Stimulated activated CD4-positive, alpha-beta T cell treated with anti-CD3 and anti-CD28 coated beads, Interleukin-15, amount 100 ng/mL, for 48 hours (primary cell): Measurements from ENCODE around the gene ZNF81.
"Not testable (repeated sequence)": the region's sequence is repeated elsewhere in the genome, so short reads cannot be mapped to it uniquely, and the experiment has no call there.

Source experiments
- DNase-seq, 2 donors: peaks; one replicate each; pipeline ENCODE4 v3.0.0-alpha.2; 2020; ENCODE audit warnings: low read depth in 2 of 2

The ZNF81 gene

DNA sequence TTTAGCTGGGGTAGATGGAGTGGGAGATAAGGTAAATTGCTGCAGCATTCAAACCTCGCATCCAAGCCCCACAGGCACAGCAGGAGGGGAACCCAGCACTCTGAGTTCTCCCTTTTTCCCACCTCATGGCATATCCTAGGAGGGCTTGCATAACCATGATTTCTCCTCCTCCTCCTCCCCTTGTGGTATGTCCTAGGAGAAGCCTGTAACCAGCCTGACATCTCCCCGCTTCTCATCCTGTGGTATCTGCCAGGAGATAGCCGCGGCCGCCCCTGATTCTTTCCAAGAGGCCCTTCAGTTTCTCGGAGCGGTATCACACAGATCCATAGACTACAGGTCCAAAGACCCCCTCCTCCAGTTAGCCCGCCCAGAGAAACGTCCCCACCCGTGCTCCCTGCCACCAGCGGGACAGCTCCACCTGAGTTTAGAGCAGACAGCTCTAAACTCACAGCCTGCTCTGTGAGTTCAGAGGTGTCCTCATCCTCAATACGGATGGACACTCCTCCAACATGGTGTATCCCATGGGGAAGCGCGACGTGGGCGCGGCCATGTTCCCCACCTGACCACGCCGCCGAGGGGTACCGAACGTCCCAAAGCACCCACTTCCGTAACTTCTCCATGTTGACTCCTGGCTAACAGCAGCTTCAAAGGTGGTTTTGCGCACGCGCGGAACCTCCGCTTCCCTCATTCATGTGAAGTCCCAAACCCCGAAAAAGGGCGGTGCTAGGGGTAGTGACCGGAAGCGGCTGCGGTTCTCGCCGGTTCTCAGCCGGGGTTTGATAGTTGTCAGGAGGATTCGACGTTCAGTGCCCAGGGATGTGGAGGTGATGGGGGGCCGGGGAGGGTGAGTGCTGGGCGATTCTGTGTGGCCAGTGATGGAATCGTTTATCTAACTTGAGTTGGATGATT lies at the start of gene ZNF81:
Gene ZNF81, plus strand, starts transcription at position 739 of the 909 bp plus-strand sequence. CDS start 9,366 bp downstream, outside the sequence.
- peak; percentile 77 to 87 for DNase-seq

DNA sequence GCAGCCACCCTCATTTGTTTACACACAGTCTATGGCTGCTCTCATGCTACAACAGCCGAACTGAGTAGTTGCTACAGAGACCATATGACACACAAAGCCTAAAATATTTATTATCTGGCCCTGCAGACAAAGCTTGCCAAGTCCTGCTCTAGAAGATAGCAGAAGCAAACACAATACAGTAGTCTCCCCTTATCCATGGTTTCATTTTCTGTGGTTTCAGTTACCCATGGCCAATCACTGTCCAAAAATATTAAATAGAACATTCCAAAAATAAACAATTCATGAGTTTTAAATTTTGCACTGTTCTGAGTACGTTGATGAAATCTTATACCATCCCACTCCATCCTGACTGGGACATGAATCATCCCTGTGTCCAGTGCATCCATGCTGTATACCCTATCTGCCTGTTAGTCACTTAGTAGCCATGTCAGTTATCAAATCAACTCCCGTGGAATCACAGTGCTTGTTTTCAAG lies 40.2 kb upstream of the ZNF81 start:
- DNase-seq = no peak

DNA sequence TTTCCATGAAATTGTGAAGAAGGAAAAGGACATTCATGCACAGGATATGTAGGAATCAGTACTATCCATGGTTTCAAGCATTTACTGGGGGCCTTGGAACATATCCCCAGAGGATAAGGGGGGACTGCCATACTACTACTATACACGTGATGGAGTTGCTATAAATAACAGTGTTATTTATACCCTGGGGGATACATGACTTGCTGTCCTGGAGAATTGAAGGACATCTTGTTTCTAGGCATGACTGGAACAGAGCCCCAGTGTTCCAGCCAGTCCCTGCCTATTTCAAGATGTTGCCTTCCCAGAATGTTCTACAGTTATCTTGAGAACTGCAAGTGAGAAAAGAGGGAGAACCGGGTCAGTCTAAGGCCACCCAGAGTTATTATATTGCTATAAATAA lies 39.6 kb upstream of the ZNF81 start:
- DNase-seq = no peak

DNA sequence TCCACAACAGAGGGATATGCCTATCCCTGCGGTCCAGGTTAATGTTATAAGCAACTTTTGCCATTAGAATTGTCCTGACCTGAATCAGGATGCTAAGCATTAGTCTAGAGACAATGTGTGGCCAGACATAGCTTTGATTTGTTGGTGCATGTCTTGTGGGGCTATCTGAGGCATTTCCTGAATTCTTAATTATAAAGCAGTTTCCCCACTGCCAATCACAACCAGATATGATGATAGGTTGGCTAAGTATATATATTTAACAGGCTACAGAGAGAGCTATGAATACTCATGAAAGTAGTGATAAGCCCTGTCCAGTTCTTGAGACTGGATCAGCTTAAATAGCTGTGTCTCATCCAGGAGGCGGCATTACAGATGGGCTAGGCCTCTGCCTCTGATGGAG lies 37.8 kb upstream of the ZNF81 start:
- DNase-seq = no peak

DNA sequence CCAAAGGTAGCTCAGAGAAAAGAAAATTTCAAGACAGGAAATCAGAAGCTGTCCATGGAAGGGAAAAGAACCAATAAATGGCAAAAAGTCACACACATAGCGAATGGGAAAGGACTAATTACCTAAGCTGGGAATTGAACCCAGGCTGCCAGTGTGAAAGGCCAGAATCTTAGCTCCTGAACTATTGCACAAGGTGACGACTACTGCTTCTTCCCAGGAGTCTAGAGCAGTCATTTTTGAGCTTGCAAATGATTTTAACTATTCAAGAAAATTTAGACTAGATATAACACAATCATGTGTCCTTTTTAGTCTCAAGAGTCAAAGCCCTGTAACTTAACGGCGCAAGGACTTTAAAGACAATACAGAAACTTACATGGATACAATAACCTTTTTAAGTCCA lies 34.1 kb upstream of the ZNF81 start:
- DNase-seq = no peak

DNA sequence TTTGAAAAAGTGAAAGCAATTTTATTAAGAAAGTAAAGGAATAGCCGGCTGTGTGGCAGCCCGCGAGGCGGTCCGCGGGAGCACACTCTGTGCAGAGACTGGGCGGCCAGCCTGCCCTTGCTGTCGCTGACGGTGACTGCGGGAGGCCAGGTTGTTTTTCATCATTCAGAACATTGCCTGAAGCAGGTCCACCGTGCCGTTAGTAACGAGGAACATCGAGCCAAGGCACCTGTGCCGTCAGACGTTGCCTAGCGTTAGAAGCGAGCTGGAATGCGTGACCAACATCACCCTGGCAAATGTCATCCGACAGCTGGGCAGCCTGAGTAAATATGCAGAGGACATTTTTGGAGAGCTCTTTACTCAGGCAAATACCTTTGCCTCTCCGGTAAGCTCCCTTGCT lies 33.6 kb upstream of the ZNF81 start:
- not testable (repeated sequence) for DNase-seq

DNA sequence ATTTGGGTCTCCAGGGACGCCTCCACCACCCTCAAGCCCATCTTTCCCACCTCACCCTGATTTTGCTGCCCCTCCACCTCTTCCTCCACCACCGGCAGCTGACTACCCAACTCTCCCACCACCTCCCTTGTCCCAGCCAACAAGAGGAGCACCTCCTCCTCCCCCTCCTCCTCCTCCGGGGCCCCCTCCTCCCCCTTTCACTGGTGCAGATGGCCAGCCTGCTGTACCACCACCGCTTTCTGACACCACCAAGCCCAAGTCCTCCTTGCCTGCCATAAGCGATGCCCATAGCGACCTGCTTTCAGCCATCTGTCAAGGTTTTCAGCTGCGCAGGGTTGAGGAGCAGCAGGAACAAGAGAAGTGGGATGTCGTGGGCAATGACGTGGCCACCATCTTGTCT lies 32.4 kb upstream of the ZNF81 start:
- no peak for DNase-seq

DNA sequence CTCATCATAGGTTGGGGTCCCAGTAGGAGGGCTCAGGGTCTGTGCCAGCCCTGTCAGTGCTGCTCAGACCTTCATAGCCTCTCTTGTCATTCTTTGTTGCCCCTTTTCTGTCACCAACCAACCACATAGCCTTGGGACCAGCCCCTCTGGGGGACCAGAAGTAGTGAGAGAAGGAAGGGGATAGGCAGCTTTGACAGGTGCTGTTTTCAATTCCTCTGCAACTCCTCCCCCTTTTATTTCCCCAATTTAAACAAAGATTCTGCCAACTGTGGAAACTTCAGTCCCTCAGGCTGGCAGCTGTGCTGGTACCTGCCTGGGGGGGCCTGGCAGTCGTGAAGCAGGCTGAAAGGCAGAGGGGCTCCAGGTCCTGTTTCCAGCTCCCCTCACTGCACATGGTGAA lies 30.9 kb upstream of the ZNF81 start:
- not testable (repeated sequence) for DNase-seq

DNA sequence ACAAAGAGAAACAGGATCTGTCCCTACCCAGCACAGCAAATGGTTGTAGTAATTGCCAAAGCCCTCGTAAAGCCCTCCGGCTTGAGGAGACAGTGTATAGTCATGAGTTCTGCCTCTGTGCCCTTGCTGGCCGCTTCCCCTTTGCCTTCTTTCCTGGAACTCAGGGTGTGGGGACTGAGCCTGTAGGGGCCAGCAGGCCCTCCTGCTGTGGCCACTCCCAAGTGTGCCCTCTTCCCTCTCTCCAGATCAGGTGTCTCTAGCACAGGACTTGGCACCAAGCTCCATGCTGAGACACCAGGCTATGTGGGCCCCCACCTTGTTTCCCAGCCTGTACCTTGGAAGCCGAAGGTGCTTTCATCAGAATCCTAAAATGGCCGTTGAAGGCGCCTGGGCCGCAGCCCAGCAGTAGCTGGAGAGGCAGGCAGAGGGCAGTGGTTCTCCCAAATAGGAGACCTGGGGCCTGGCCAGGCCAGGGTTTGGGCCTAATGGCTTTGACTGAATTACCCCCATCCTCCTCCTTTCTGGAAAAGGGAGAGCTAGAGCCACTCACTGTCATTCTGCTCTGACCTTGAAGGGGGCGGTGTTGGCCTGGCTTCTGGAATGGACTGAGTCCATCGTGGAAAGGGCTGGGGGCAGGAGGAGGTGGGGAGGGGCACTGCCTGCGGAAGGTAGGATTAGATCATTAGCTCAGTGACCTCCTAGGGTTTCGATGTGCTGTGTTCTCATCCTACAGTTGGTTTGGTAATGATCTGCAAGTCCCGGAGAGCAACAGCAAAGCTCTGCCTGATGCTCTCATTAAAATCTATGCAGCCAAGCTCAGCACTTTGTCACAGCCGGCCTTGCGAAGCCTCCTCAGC lies 30.1 kb upstream of the ZNF81 start:
- not testable (repeated sequence) for DNase-seq

DNA sequence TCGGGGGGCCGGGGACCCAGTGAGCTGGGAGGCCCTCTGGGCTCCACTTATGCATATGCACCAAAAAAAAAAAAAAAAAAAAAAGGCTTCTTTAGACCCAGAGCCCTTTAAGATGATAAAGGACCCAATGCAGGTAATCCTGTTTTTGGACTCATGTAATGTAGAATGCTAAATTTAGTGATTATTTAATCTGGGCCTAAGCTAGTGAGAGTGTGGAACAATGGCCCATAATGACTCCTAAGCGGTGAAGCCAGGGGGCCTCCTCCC lies 29.5 kb upstream of the ZNF81 start:
- DNase-seq = not testable (repeated sequence)

DNA sequence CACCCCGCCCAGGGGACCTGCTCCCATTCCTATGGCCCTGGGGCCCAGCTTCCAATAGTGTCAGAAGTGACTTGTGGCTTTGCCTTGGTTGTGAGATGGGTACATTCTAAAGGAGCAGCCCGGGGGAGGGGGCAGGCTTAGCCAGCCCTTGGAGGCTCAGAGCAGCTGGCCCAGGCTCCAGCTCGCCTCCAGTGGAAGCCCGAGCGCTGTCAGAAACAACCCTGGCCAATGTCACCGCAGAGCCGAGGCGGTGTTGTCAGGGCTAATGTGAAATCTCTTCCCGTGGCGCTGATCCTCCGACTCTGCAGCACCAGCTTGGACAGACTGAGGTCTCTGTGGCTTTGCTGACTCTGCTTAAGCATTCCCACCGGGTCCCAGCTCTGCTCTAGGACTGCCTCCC lies 29.2 kb upstream of the ZNF81 start:
- DNase-seq = no peak

DNA sequence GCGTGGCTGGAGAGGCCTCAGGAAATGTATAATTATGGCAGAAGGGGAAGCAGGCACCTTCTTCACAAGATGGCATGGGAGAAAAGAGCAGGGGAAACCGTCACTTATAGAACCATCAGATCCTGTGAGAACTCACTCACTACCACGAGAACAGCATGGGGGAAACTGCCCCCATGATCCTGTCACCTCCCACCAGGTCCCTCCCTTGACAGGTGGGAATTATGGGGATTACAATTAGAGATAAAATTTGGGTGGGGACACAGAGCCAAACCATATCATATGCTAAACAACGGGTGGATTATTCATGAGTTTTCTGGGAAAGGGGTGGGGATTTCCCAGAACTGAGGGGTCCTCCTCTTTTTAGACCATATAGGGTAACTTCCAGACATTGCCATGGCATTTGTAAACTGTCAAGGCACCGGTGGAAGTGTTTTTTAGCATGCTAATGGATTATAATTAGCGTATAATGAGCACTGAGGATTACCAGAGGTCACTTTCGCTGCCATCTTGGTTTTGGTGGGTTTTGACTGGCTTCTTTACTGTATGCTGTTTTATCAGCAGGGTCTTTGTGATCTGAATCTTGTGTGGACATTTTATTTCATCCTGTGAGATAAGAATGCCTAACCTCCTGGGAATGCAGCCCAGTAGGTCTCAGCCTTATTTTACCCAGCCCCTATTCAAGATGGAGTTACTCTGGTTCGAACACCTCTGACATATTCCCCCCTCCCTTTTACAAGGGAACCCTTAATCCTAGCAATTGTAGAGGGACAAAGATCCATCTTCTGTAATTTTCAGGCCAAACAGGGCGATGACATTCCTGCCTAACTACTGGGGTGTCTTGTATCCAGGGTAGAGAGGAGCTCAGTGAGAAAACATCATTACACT lies 27.6 kb upstream of the ZNF81 start:
- no peak for DNase-seq

DNA sequence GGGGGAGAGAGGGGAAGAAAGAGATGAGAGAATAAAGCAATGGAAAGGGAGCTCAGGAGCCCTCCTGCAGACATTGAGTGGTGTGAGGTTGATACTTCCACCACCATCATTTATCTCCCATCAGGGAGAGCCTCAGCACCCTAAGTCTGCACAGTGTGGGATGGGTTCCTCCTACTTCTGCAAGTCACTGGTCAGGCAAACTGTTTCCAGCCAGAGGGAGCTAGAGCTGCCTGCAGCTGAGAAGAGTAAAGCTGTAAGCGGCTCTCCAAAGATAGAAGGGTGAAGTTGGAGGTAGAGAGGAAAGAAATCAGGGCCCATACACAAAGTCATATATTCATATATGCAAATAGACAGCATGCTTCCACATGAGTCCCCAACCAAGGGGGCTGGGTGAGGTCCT lies 21.9 kb upstream of the ZNF81 start:
- no peak for DNase-seq

DNA sequence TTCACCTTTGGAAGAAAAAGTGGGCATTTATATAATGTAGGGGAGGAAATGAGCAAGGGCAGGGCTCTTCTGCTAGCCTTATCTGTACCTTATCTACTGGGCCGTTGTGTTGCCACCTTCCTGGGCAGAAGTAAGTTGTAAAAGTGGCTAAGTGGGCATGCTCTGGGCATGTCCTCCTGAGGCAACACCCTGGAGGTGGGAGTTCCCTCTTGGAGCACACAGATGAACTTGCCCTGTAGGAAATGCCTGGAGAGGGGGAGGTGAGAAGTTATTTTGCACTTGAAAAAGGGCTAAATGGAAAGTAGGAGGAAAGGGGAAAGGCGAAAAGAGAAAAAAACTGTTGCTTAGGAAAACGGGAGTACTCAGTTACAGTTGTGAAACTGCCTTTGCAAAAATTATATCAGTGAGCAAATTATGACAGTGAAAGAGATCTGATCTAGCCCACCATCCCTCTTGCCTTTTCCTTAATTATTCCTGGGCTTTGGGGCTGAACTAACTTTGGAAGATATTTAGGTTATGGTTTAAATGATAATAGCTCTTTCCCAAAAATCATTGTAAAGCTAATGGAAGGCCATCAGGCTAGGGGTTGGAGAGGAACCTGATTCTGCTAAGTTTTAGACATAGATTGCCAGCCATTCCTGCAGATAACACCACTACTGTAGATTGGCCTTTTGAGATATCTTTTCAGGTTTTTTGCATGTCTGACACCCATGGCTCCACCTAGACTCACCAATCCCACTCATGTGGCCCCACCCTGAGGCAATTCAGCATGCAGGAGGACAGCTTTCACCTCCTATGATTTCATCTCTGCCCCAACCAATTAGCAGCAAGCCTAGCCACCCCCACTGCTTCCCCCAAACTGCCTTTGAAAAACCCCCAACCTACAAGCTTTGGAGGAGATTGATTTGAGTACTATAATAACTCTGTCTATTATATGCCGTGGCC lies 20.5 kb upstream of the ZNF81 start:
- no peak for DNase-seq

DNA sequence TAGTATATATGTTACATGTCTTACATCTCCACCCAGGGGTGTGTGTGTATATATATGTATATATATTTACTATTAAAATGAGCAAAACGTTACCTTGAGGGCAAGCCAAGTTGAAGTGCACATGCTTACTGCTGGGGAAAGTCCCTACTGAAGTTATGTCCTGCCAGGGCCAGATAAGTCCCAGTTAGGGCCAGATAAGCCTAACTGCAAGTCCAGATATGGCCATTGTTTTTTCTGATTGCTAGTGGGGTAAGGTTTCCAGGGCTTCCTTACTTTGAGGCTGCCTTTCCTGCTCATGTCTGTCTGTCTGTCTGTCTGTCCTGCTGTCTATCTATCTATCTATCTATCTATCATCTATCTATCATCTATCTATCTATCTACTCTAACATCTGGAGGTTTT lies 19.3 kb upstream of the ZNF81 start:
- no peak for DNase-seq

DNA sequence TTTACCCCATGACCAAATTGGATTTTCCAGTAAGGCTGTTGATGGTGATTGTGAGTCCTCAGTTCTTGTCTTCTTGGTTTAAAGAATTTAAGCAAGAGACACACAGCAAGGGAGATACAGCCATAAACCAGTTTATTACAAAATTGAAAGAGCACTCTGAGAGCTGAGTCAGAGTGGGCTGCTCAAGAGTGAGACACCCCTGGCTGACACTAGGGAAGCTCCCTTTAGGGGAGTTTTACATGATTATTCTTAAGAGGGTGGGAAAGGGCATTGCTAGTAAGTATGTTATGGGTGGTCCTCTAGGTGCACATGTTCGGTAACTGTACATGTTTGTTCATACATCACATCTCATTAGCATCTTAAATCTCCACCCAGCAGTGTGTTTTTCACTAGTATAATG lies 18.8 kb upstream of the ZNF81 start:
- DNase-seq = no peak

DNA sequence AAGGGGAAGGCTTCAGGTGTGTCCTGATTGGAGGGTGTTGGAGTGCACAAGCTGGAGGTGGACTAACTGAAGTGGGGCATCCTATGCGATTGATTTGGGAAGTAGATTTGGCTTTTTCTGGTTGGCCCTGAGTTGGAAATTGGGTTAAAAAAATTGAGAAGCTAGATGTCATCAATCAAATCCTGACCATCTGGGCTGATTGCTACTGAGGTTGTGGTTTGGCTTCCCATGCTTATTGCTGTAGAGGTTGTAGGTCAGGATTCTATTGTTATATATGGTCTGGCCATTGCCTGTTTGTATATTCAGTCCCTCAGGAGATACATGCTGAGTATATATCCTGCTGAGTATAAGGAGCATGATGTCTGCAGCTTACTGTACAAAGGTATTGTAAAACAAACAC lies 7.7 kb upstream of the ZNF81 start:
- DNase-seq = no peak

DNA sequence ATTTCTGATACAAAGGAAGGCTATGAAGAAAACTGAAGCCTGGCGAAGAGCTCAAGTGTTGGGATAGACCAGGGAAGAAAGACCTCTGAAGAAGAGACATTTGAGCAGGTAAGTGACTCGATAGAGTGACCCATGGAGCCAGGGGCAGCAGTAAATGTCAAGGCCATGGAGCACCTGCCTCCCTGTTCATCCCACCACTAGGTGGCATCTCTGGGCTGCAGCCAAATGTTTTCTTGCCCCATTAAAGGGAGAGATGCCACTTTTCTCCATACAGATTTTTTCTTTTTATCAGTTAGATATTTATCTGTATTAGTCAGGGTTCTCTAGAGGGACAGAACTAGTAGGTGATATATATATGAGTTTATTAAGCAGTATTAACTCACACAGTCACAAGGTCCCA lies 4.9 kb upstream of the ZNF81 start:
- DNase-seq = peak; percentile 20 to 38

DNA sequence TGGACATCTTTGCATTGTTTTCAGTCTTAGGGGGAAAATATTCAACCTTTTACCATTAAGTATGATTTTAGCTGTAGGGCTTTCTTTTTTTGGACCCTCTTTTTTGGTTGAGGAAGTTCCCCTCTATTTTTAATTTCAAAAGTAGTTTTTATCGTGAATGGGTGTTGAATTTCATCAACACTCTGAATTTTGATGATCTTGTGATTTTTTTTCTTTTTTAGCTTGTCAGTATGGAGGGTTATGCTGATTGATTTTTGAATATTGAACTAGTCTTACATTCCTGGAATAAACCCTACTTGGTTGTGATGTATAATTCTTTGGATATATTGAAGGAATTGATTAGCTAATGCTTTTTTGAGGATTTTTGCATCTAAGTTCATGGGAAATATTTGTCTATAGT lies 1.7 kb downstream of the ZNF81 start:
- DNase-seq = no peak

DNA sequence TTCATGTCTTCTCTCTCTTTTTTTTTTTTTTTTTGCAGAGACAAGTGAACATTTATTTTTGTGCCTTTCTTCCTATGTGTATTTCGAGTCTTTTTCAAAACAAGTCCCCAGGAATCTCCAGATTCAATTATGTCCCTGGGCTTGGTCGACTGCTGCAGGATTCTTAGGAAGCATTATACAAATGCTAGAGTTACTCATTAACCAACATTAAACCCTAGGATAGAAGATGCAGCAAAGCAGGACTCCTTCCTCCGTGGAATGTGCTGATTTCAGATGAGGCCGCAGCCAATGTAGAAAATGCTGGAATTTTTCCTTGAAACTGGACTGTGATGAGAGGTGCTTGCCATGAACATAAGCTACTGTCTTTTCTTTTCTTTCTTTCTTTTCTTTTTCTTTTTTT lies 3.4 kb downstream of the ZNF81 start:
- no peak for DNase-seq

DNA sequence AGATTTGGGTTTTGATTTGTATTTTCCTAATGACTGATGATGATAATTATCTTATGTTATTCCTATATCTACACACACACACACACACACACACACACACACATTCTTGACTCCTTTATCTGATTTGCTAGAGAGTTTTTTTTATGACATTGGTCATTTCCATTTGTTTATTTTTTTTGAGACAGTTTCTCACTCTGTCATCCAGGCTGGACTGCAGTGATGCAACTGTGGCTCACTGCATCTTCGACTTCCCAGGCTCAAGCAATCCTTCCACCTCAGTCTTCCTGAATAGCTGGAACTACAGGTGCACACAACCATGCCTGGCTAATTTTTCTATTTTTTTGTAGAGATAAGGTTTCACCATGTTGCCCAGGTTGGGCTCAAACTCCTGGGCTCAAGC lies 6.7 kb downstream of the ZNF81 start:
- DNase-seq = no peak
